ENCODE data around the gene SLC22A23.

Gene SLC22A23, protein sequence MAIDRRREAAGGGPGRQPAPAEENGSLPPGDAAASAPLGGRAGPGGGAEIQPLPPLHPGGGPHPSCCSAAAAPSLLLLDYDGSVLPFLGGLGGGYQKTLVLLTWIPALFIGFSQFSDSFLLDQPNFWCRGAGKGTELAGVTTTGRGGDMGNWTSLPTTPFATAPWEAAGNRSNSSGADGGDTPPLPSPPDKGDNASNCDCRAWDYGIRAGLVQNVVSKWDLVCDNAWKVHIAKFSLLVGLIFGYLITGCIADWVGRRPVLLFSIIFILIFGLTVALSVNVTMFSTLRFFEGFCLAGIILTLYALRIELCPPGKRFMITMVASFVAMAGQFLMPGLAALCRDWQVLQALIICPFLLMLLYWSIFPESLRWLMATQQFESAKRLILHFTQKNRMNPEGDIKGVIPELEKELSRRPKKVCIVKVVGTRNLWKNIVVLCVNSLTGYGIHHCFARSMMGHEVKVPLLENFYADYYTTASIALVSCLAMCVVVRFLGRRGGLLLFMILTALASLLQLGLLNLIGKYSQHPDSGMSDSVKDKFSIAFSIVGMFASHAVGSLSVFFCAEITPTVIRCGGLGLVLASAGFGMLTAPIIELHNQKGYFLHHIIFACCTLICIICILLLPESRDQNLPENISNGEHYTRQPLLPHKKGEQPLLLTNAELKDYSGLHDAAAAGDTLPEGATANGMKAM

DNA sequence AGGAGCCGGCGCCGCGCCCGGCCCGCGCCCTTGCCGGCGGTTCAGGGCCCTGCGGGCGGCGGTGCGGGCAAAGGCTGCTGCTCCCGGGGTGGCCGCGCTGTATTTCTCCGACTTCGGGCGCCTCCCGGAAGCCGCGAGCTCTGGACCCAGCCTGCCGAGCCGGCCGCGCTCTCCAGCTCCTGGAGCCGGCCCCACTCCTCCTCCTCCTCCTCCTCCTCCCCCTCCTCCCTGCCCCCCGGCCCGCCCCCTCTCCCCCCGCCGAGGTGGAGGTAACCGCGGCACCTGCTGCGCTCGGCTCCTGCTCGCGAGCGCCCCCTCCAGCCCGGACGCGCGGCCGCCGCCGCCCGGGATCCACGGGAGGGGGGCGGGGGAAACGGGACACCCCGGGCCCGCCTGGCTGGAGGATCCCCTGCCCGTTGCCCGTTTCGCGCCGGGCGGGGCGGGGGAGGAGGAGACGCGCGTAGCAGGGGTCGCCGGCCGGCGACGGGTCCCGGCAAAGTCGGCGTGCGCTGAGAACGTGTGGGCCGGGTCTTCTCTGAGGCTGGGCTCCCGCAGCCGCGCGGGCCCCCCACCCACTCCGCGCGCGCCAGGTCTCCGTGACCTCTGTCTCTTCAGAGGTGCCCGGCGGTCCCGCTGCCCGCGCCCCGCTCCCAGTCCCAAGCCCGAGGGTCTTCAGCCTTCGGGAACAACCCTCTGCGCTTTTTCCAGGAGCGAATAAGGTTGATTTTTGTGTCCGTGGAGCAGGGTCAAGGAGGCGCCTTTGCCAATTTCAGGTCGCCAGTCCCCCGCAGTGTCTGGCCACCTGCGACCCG is at the start of gene SLC22A23:
Gene SLC22A23, minus strand, starts transcription at position 153 of the 812 bp plus-strand sequence. CDS start 491 bp downstream, outside the sequence.
- DNase-seq: peak; percentile 76

DNA sequence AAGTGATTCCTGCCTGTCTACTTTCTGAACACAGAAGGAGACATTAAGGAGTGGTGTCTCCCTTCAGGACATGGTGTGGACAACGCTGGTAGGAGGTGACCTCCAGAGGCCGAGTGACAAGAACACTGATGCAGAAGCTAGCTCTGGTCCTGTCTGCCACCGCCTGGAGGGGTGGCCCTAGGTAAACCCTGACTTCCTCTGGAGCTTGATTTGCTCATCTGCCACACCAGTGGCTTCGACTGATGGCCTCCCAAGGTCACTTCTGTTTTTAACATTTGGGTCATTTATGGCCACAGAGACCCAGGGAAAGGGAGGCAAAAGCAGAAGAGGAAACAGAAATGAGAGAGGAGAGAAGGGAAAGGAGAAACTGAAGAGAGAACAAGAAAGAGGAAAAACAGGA is 49.4 kb upstream of the SLC22A23 start:
- DNase-seq: no peak

DNA sequence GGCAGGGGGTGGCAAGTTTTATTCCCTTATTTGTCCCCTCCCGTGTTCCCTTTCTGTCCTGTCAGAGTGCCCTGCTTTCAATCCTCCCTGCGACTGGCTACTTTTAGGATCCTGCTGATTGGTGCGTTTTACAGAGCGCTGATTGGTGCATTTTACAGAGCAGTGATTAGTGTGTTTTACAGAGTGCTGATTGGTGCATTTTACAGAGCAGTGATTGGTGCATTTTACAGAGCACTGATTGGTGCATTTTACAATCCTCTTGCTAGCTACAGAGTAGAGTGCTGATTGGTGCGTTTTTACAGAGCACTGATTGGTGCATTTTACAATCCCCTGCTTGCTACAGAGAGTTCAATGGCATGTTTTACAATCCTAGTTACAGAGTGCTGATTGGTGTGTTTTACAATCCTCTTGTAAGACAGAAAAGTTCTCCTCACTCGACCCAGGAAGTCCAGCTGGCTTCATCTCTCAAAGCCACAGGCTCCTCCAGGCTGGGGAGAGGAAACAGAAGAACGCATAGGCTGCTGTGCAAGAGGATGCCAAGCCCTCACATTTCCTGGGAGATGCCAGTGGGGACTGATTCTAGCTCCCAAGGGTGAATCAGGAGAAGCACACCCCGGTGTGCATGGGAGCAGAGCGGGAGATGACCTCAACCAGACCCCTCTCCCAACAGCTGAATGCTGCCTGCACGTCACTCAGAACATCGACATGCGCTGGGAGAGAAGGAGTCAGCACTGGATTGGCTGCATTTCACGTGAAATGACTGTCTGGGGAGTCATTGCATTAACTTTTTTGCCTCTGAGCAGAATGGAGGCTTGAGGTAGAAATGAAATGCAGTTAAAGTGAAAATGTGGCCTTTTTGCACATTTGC is 48.3 kb upstream of the SLC22A23 start:
- DNase-seq: no peak

DNA sequence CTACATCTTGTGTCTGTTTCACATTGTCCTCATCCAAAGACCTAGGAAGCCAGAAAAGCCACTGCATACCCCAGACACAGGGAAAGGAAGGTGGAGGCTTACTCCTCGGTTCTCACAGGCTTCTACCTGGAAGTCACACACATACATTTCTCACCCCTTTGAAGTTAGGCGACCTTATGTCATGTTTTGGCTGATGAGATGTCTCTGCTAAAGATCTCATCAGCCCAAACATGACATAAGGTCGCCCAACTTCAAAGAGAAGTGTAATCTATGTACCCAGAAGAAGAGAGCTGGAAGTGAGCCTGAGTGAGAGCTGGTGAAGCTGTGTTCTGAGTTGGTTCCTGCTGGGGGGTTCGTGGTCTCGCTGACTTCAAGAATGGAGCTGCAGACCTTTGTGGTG is 47.5 kb upstream of the SLC22A23 start:
- DNase-seq: no peak

DNA sequence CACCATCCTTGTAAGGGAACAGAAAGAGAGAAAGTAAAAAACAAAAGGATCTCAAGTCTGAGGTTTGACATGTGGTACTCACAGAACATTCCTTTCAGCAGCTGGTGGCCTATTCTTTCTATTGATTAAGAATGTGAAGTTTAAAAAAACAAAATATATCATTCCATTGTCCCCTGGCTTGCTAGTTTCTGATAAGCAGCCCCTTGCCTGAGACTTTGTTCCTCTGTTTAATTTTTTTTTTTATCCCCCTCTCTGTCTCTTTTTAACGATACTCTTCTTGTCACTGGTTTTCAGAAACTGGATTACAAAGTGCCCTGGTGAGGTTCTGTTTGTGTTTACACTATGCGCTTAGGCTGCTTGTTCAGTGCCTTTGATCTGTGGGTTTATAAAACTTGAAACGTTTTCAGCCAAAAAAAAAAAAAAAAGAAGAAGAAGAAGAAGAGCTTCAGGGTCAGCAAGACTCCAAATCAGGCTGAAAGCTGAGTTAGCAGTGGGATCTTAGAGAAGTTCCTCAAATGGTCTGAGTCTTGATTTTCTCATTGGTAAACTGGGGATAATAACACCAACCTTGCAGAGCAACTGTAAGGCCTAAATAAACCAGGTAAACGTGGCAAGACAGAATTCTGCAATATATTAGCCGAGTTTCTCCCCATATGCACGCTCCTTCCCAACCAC is 45.1 kb upstream of the SLC22A23 start:
- no peak for DNase-seq

DNA sequence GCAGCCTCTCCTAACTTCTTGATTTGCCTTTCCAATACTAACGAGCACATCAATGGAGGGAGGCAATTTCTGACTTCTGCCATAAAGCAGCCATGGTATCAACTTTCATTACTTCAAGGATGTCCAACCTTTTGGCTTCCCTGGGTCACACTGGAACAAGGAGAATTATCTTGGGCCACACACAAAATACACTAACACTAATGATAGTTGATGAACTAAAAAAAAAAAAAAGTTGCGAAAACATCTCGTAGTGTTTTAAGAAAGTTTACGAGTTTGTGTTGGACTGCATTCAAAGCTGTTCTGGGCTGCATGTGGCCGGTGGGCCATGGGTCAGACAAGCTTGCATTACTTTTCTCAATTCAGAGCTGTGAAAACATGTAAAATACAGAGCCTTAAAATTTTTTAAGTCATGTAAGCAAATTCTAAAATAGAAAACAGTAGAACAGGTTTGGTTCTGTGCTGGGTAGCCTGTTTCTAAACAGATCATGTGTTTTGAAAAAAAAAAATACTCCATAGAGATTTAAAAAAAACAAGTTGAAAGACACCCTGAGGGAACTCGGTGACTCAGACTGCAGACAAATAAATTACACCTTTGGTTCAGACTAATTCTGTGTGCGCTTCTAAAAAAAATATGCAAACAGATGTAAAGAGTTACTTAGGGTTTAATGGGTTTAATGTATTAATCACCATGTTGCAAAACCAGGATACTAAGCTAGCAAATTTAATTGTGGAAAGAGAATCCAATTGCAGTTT is 43.6 kb upstream of the SLC22A23 start:
- no peak for DNase-seq

DNA sequence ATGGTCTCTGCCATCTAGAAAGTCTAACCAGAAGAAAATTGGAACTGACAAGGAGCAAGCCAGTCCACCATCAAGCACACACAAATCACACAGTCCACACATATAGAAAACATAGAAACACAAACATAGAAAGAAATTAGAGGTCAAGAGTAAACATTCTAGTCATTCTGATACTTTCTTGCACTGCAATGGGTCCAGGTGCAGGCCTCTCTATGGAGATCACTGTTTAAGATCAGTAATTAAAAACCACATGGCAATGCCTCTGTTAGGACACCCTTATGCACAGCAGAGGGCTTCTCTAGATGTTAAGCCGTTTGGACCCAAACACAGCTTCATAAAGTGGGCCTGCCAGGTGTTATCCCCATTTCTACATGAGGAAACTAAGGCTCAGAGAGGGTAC is 42.8 kb upstream of the SLC22A23 start:
- DNase-seq: no peak

DNA sequence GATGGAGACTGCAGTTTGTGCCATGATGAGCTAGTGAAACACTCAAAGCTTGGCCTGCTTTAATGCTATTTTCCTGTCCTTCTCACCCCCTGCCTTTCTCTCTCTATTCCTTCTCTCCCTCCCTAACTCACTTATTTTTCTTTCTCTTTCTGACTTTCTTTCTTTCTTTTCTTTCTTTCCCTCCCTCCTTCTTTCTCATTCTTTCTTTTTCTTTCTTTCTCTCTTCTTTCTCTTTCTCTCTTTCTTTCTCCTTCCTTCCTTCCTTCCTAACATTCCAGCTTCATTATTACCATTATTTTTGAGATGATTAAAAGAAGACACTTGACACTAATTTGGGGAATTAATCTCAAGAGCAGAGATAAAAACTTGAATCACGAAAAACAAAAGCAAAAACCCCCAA is 39.5 kb upstream of the SLC22A23 start:
- DNase-seq: no peak

DNA sequence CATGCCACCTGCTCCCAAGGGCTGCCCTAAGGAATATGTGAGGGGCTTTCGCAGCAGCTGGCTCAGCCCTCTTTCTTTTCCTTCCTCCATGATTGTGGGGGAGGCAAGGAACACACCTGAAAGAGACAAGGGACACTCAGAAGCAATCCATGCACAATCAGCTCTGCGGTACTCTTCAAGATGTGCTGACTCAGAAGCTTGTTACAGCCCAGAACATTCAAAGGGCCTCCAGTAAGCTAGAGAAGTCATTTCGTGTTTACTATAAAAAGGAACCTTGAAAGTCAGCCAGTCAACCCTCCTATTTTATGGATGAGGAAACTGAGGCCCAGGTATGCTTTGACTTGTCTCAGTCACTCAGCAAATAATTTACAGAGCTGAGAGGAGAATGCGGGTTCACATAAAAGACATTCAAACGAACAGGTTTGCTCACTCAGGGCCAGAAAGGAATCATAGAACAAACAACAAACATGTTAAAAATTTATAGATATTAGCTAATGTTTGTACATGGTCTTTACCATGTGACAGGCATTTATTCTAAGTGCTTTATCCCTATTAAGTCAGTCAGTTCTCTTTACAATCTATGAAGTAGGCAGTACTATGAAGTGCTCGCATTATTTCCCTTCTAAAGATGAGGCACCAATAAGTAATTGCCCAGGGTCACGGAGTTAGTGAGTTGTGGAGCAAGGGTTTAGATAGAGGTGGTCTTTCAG is 37.7 kb upstream of the SLC22A23 start:
- DNase-seq: no peak

DNA sequence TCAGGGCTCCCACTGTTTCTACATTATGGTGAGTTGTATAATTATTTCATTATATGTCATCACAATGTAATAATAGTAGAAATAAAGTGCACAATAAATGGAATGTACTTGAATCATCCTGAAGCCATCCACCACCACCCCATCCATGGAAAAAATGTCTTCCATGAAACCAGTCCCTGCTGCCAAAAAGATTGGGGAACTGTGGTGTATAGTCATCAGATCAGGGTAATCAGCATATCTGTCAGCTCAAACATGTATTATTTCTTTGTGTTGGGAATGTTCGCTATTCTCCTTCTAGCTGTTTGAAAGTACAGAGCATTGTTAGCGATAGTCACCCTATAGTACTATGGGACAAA is 33.8 kb upstream of the SLC22A23 start:
- DNase-seq: no peak

DNA sequence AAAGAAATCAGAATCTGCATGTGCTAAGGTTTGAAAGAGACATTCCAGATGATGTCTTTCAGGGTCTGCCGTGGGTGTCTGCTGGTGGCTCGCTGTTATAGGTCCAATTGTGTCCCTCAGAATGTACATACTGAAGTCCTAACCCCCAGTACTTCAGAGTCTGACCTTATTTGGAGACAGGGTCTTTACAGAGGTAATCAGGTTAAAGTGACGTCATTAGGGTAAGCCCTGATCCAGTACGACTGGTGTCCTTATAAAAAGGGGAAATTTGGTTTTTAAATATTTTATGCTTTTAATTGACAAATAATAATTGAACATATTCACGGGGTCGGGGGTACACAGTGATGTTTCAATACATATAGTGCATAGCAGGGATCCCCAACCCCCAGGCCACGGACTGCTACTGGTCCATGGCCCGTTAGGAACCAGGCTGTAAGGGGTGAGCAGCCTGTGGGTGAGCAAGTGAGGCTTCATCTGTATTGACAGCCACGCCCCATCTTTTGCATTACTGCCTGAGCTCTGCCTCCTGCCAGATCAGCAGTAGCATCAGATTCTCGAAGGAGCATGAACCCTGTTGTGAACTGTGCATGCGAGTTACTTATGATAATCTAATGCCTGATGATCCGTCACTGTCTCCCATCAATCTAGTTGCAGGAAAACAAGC is 33.2 kb upstream of the SLC22A23 start:
- DNase-seq: no peak

DNA sequence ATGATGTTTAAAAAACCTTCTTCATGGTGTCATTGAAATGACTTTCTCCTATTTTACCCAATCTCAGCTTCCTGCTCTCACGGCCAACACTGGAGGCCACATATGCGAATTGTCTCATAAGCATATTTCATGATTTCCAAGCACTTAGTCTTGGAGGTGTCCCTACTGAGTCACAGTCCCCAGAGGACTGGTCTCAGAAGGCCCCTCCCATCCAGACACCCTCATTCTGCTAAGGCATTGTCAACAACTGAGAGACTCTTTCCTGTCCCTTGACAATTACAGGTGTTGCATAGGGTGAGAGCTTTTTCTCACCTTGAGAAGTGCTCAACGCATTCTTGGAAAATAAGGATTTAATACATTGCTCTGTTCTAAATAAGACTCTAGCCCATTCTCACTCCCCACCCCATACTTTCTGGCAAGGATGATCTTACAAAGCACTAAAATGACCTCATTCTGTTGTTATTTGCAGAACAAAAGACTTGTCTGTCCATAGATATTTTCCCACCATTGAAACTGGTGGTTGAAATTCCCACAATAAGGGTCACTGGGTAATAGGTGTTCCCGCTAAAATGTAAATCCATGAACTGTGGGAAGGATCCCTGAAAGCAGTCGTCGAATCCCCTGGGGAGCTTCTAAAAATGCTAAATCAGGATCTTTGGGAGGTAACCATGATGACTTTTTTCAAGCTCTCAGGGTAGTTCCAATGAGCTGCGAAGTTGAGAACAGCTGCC is 32.3 kb upstream of the SLC22A23 start:
- no peak for DNase-seq

DNA sequence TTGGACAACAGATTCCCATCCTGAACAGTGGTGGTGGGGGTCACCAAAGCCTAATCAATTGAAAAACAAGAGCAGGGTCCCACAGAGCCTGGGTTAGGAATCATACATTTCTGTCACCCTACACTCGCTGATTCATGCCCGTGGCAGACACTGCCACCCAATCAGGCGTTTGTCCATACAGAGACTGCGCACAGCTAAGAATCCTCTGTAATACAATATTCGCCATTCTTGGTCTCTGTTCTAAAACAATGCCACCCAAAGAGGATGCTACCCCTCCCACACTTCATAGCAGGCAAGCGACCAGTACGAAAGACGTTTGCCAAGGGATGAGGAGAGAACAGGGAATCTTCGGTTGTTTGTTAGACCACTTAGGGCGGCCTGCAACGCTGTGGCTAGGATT is 28.1 kb upstream of the SLC22A23 start:
- no peak for DNase-seq

DNA sequence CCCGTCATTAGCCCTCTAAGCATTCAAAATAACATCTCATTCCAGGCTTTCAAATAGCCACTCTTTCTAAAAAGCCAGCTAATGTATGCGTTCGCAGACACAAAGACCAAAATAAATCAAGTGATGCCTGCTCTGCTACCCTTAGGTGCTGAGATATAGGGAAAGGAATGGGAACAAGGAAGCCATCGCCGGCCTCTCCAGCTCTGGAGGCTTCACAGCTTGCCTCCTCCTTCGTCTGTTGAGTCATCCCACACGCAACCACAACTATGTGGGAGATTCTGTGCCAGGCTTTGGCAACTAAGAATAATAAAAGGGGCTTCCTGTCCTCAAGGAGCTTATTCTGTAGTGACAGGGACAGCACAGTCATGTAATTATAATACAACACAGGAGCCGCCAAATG is 27.3 kb upstream of the SLC22A23 start:
- no peak for DNase-seq

DNA sequence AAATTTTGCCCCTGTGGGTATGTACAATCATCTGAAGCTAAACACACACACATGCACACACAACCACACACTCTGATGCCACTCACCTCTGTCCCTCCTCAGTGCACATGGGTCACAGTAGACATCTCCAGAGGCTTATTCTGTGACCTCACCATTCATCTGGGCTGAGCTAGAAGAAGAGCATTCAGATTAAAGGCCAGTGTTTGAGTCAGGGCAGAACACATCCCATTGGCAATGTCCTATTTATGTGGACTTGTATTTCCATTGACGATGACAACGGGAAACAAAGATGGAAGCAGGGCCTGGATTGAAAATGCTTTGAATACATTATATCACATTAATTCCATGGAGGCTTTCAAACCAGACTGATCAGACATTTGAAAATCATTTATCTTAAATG is 26.8 kb upstream of the SLC22A23 start:
- DNase-seq: no peak

DNA sequence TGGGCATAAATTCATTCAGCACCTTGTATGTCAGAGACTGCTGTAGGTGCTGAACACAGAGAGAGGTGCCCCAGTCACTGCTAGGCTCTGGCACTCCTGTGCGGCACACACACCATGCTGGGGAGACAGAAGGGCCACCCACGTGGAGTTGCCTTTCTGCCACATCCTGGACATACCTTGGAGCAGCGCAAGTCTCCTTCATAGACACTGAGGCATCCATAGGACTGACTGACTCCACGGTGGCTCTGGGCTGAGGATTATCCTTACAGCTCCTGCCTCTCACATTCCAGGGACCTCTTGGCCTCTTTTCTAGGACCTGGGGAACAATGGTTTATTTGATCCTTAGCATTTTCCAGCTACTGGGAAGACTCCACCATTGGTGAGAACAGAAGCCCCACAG is 26.0 kb upstream of the SLC22A23 start:
- DNase-seq: no peak

DNA sequence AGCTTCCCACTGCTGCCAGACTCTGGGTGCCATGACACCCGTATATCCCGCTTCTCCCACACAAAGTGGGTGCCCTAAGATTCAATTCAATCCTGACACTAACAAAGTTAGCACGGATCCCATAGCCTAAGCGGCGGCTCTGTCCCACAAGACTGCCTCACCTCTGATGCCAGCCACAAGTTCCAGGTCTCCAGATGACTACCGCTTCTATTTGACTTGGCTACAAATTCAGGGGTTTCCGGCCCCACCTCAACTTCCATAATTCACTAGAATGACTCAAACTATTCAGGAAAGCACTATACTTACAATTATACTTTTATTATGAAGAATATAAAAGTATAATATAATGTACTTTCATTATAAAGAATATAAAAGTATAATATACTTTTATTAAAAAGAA is 24.8 kb upstream of the SLC22A23 start:
- DNase-seq: no peak

DNA sequence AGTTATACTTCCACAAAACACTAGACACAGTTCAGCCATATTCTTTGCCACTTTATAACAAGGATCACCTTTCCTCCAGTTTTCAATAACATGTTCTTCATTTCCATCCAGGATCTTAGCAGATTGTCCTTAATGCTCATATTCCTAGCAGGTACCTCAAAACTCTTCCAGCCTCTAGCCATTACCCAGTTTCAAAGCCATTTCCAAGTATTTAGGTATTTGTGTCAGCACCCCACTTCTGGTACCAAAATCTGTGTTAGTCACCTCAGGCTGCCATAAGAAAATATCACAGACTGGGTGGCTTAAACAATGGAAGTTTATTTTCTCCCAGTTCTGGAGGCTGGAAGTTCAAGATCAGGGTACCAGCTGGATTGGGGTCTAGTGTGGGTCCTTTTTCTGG is 23.2 kb upstream of the SLC22A23 start:
- DNase-seq: no peak

DNA sequence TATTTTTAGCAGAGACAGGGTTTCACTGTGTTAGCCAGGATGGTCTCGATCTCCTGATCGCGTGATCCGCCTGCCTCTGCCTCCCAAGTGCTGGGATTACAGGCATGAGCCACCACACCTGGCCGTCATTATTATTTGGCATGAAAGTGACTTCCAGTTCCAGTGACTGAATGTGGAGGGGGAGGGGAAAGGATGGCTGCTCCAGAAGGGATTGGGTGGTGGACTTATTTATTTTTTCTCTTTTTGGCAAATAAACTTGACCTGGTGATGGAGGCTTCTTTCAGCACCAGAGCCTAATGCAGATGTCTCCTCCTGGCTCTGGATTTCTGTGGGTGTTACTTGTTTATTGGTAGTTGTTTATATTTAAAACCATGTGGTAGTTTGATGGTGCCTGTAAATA is 16.9 kb upstream of the SLC22A23 start:
- no peak for DNase-seq
